Neural progenitor cell (in vitro differentiated cells): ENCODE data around the gene SCGB3A1.

ENCODE experiments used
- CTCF ChIP-seq: fragments of 200-600 bp; sonication (generic); IDR thresholded peaks from 2 replicates; pipeline ENCODE4 v1.5.1; 2017; ENCODE audit warnings: antibody characterized with exemption, mild to moderate bottlenecking
- EZH2 ChIP-seq: fragments of 200-600 bp; sonication (generic); IDR thresholded peaks from 2 replicates; pipeline ENCODE4 v1.6.1; 2017; ENCODE audit warnings: antibody characterized with exemption, mild to moderate bottlenecking, moderate library complexity

DNA sequence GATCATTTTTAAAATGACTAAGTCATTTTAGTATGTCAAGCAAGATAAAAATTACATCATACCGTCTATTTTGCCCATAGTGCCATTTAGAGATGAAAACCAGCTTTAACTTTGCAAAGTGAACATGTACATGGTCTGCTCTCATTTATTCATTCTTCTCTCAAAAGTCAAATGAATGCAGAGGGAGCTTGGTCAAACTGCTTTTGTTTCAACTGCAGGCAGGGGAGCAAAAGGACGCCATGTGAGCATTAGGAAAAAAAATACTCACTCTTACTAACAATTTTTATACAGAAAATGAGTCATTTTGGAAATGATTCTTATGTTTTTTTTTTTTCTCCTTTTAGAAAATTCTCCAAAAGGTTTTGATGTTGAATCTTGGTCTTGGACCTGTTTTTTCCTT, 15.7 kb downstream of the SCGB3A1 start:
- TF ChIP-seq CTCF: no peak
- TF ChIP-seq EZH2: no peak
